Fibroblast of lung (primary cell): ENCODE data around the gene SLC22A23. TPM values are rescaled to one million over a fixed set of nuclear protein-coding genes. Genes with fewer than 3 reads are reported as not detected.

Experiments used
- DNase-seq, 2 donors: peaks; one replicate each; pipeline versions ENCODE4 v3.0.0 to v3.0.0-alpha.2; 2010; ENCODE audit warnings: low read depth in 2 of 2
- H2AFZ ChIP-seq: 2 replicates; pipeline ENCODE4 v1.5.1; 2012; ENCODE audit warnings: low read length, control low read depth, inconsistent platforms
- H3K27ac ChIP-seq: 2 replicates; pipeline ENCODE4 v1.5.1; 2011; ENCODE audit warnings: low read length, control low read depth; ENCODE audit not compliant: insufficient read depth
- H3K27me3 ChIP-seq: 2 replicates; pipeline ENCODE4 v1.5.1; 2011; ENCODE audit warnings: mild to moderate bottlenecking, low read length; ENCODE audit not compliant: control insufficient read depth, insufficient read depth
- H3K36me3 ChIP-seq: 2 replicates; pipeline ENCODE4 v1.5.1; 2011; ENCODE audit warnings: low read length; ENCODE audit not compliant: control insufficient read depth, insufficient read depth
- H3K4me1 ChIP-seq: 2 replicates; pipeline ENCODE4 v1.5.1; 2011; ENCODE audit warnings: low read length; ENCODE audit not compliant: control insufficient read depth, insufficient read depth; ENCODE audit errors: extremely low read depth
- H3K4me2 ChIP-seq: 2 replicates; pipeline ENCODE4 v1.5.1; 2011; ENCODE audit warnings: low read length, control low read depth; ENCODE audit not compliant: insufficient read depth; ENCODE audit errors: extremely low read depth
- H3K4me3 ChIP-seq, 4 experiments: fragments of 200-600 bp in 1 of 4; sonication (generic) in 1 of 4; replicated peaks in 1 of 4; 2 replicates each; pipeline ENCODE4 v1.5.1; 2011 to 2016; ENCODE audit warnings: low read length in 4 of 4, low read depth in 3 of 4, mild to moderate bottlenecking in 3 of 4, control low read depth in 2 of 4, inconsistent platforms in 1 of 4, mixed read lengths in 1 of 4; ENCODE audit not compliant: insufficient read depth in 1 of 4; ENCODE audit errors: control extremely low read depth in 1 of 4
- H3K79me2 ChIP-seq: 2 replicates; pipeline ENCODE4 v1.5.1; 2012; ENCODE audit warnings: mild to moderate bottlenecking, low read length, inconsistent platforms; ENCODE audit not compliant: control insufficient read depth, insufficient read depth
- H3K9ac ChIP-seq: 2 replicates; pipeline ENCODE4 v1.5.1; 2011; ENCODE audit warnings: mild to moderate bottlenecking, low read length, control low read depth; ENCODE audit not compliant: insufficient read depth
- H3K9me3 ChIP-seq: 2 replicates; pipeline ENCODE4 v1.5.1; 2012; ENCODE audit warnings: low read depth, low read length; ENCODE audit not compliant: control insufficient read depth, insufficient read depth
- H4K20me1 ChIP-seq: 2 replicates; pipeline ENCODE4 v1.5.1; 2011; ENCODE audit warnings: low read length; ENCODE audit not compliant: control insufficient read depth, insufficient read depth; ENCODE audit errors: extremely low read depth
- CTCF ChIP-seq, 2 donors: IDR thresholded peaks in 1 of 2; conservative IDR thresholded peaks in 1 of 2; 1 replicate in 1 of 2; 2 replicates in 1 of 2; pipeline ENCODE4 v1.5.1; 2011 to 2012; ENCODE audit warnings: low read length in 2 of 2, control low read depth in 1 of 2, inconsistent platforms in 1 of 2, low read depth in 1 of 2, mild to moderate bottlenecking in 1 of 2
- EZH2 ChIP-seq: IDR thresholded peaks from 2 replicates; pipeline ENCODE4 v1.5.1; 2012; ENCODE audit warnings: low read length, control low read depth, mild to moderate bottlenecking; ENCODE audit errors: missing control alignments
- polyA plus RNA-seq, 2 donors: library from polyadenylated mRNA; depleted of rRNA in 1 of 2; stranded (reverse) in 1 of 2; unstranded in 1 of 2; fragments of >200 nt; gene quantifications; 2 replicates each; pipeline ENCODE4 v1.2.1, GENCODE V29; 2011 to 2012; ENCODE audit warnings: missing spikeins in 1 of 2
- total RNA-seq: library from RNA; depleted of rRNA; stranded (reverse); fragments of >200 nt; gene quantifications from 2 replicates; pipeline ENCODE4 v1.2.1, GENCODE V29; 2014

The SLC22A23 gene
- total and polyA plus RNA-seq, 2 donors (not counting 1 experiment from before 2014, with no cell fraction given): 0.37 to 3.0 TPM

- no peak overlapping the region for H2AFZ ChIP-seq
- H3K79me2 ChIP-seq: no peaks in the 10 kb centered on the region
- H3K4me1 ChIP-seq: no peaks in the 10 kb centered on the region
- H3K36me3 ChIP-seq: no peaks in the 10 kb centered on the region
- H3K4me2 ChIP-seq: no peak overlapping the region
- no peaks in the 10 kb centered on the region for H3K9me3 ChIP-seq
- DNase-seq: peak; percentile 67 to 70
- H3K4me3 ChIP-seq: no peak overlapping the region
- no peak overlapping the region for H3K27ac ChIP-seq
- H3K27me3 ChIP-seq: no peaks in the 10 kb centered on the region
- TF ChIP-seq CTCF (conservative IDR thresholded peaks at IDR 0.05 in 1 of 2, IDR thresholded peaks at IDR 0.05 in 1 of 2; ENCODE audit: low read depth in 1 of 2, low read length in 2 of 2) (no peak), EZH2 (no peak)
- H3K9ac ChIP-seq: no peak overlapping the region
- H4K20me1 ChIP-seq: no peaks in the 10 kb centered on the region
Observed at GRCh38 chr6:3405679-3406078, 51.2 kb downstream of the SLC22A23 start.

GRCh38 chr6:3405182-3405518 lies 51.7 kb downstream of the SLC22A23 start:
- no peaks in the 10 kb centered on the region for H3K36me3 ChIP-seq
- DNase-seq: no peak
- no peak overlapping the region for H3K4me2 ChIP-seq
- TF ChIP-seq EZH2 (no peak), CTCF (conservative IDR thresholded peaks at IDR 0.05 in 1 of 2, IDR thresholded peaks at IDR 0.05 in 1 of 2; ENCODE audit: low read depth in 1 of 2, low read length in 2 of 2) (no peak)
- H3K4me3 ChIP-seq: no peak overlapping the region
- no peaks in the 10 kb centered on the region for H3K9me3 ChIP-seq
- H3K4me1 ChIP-seq: no peaks in the 10 kb centered on the region
- no peak overlapping the region for H3K9ac ChIP-seq
- no peak overlapping the region for H3K27ac ChIP-seq
- no peak overlapping the region for H2AFZ ChIP-seq
- H3K79me2 ChIP-seq: no peaks in the 10 kb centered on the region
- H3K27me3 ChIP-seq: no peaks in the 10 kb centered on the region
- no peaks in the 10 kb centered on the region for H4K20me1 ChIP-seq

- DNase-seq: no peak
- no peaks in the 10 kb centered on the region for H3K4me1 ChIP-seq
- H3K9ac ChIP-seq: no peak overlapping the region
- H3K36me3 ChIP-seq: no peaks in the 10 kb centered on the region
- no peaks in the 10 kb centered on the region for H3K79me2 ChIP-seq
- H3K27ac ChIP-seq: no peak overlapping the region
- H3K4me3 ChIP-seq: no peak overlapping the region
- H3K4me2 ChIP-seq: no peak overlapping the region
- no peaks in the 10 kb centered on the region for H3K27me3 ChIP-seq
- no peaks in the 10 kb centered on the region for H3K9me3 ChIP-seq
- TF ChIP-seq EZH2: no peak
- no peak overlapping the region for H2AFZ ChIP-seq
- H4K20me1 ChIP-seq: no peaks in the 10 kb centered on the region
Observed at GRCh38 chr6:3403238-3404173, 53.3 kb downstream of the SLC22A23 start.
